Brain pericyte (primary cell): ENCODE measurements around the gene SLC22A15.
"Not testable (repeated sequence)": the region's sequence is repeated elsewhere in the genome, so short reads cannot be mapped to it uniquely, and the experiment has no call there.

Source experiments
- DNase-seq: peaks from one replicate; pipeline ENCODE4 v3.0.0-alpha.2; 2012; ENCODE audit warnings: low read depth, low spot score

The SLC22A15 gene

GRCh38 chr1:116031302-116031835 lies 55.1 kb downstream of the SLC22A15 start:
- DNase-seq: no peak

- no peak for DNase-seq
Measured at GRCh38 chr1:116033322-116033721, 57.0 kb downstream of the SLC22A15 start.

- DNase-seq: no peak
Measured at GRCh38 chr1:116036255-116036654, 59.9 kb downstream of the SLC22A15 start.

- no peak for DNase-seq
Measured at GRCh38 chr1:116038679-116039078, 62.4 kb downstream of the SLC22A15 start.

- no peak for DNase-seq
Measured at GRCh38 chr1:116044071-116044470, 67.8 kb downstream of the SLC22A15 start.

- not testable (repeated sequence) for DNase-seq
Measured at GRCh38 chr1:116046933-116047332, 70.6 kb downstream of the SLC22A15 start.

- DNase-seq: not testable (repeated sequence)
Measured at GRCh38 chr1:116051896-116052295, 75.6 kb downstream of the SLC22A15 start.

GRCh38 chr1:116062201-116062600 lies 85.9 kb downstream of the SLC22A15 start:
- no peak for DNase-seq

GRCh38 chr1:116064616-116065015 lies 88.3 kb downstream of the SLC22A15 start:
- no peak for DNase-seq

- DNase-seq: no peak
Measured at GRCh38 chr1:116066868-116067565, 90.7 kb downstream of the SLC22A15 start.

- no peak for DNase-seq
Measured at GRCh38 chr1:116067566-116067890, 91.2 kb downstream of the SLC22A15 start.

GRCh38 chr1:116075575-116075974 lies 99.3 kb downstream of the SLC22A15 start:
- no peak for DNase-seq

- DNase-seq: no peak
Measured at GRCh38 chr1:116075990-116076389, 99.7 kb downstream of the SLC22A15 start.

GRCh38 chr1:116076831-116077230 lies 100.5 kb downstream of the SLC22A15 start:
- no peak for DNase-seq

- DNase-seq: no peak
Measured at GRCh38 chr1:116078699-116079223, 102.4 kb downstream of the SLC22A15 start.

GRCh38 chr1:116087628-116088027 lies 111.3 kb downstream of the SLC22A15 start:
- DNase-seq: no peak

- no peak for DNase-seq
Measured at GRCh38 chr1:116089870-116090269, 113.6 kb downstream of the SLC22A15 start.

GRCh38 chr1:116091083-116091482 lies 114.8 kb downstream of the SLC22A15 start:
- DNase-seq: no peak

- no peak for DNase-seq
Measured at GRCh38 chr1:116092752-116093489, 116.6 kb downstream of the SLC22A15 start.

- no peak for DNase-seq
Measured at GRCh38 chr1:116095027-116095426, 118.7 kb downstream of the SLC22A15 start.

GRCh38 chr1:116096013-116096618 lies 119.8 kb downstream of the SLC22A15 start:
- no peak for DNase-seq

- DNase-seq: no peak
Measured at GRCh38 chr1:116097626-116098025, 121.3 kb downstream of the SLC22A15 start.
